ENCODE results near the gene DNPEP.
A peak's percentile ranks its signal among the peaks of the same experiment; 100 is the strongest.
"Not testable (repeated sequence)": the region's sequence is repeated elsewhere in the genome, so short reads cannot be mapped to it uniquely, and the experiment has no call there.

DNPEP gene

DNA sequence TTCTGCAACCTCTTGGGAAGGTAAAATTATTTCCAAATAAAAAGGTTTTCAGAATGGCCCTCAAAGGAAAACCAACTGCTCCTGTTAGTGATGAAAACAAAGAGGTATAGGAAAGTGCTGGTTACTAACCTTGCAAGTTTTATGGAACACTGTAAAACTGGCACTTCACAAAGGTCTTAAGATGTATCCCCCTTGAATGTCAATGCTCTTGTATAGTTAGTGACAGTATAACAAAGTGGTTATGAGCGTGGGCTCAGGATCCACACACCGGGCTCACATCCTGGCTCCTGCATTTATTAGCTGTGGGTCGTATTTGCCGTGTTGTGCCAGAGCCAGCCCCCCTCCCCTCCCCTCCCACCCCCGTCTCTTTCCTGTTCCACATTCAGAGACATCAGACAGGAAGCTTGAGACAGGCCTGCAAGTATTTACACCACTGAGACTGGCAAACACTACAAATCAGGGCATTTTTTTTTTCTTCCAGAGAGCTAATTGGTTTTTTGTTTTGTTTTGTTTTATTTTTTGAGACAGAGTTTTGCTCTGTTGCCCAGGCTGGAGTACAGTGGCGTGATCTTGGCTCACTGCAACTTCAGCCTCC, 9.2 kb upstream of the DNPEP start:
- no peak overlapping the region for H3K9ac ChIP-seq (ENCODE audit: low read depth, low read length)
- no peak overlapping the region for H3K4me3 ChIP-seq (ENCODE audit: low read length)
- no peak overlapping the region for H3K27ac ChIP-seq (ENCODE audit: low read length)

DNA sequence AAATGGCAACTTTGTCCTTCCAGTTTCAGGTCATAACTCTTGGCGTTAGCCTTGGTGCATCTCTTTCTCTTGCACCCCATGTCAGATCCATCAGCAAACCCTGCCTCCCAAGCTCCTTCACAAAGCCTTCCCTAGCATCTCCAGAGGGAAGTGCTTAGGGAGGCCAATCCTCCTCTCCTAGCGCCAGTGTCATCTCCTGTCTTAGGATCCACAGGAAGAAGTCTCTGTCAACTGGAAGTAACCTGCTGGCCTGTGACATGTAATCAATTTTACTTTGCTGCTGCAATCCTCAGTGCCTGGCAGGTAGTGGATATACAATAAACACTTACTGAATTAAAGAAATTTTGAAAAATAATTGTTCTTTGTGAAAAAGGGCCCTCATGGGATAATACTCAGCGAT, 7.9 kb upstream of the DNPEP start:
- no peaks in the 10 kb centered on the region for H3K27me3 ChIP-seq (ENCODE audit: insufficient read depth, low read length)
- no peaks in the 10 kb centered on the region for H3K9me3 ChIP-seq (ENCODE audit: insufficient read depth, low read depth, low read length)
- H3K4me1 ChIP-seq (ENCODE audit: insufficient read depth, low read length), result no peaks in the 10 kb centered on the region
- H3K27ac ChIP-seq (ENCODE audit: low read length), result no peak overlapping the region
- H3K36me3 ChIP-seq (ENCODE audit: insufficient read depth, low read depth, low read length), result no peaks in the 10 kb centered on the region
- H3K4me3 ChIP-seq (ENCODE audit: low read length), result no peak overlapping the region
- H3K9ac ChIP-seq (ENCODE audit: low read depth, low read length), result no peak overlapping the region

More for the DNA sequence above, 9.2 kb upstream of the DNPEP start:
- H3K4me1 ChIP-seq (ENCODE audit: insufficient read depth, low read length), result no peaks in the 10 kb centered on the region
- no peaks in the 10 kb centered on the region for H3K27me3 ChIP-seq (ENCODE audit: insufficient read depth, low read length)
- H3K9me3 ChIP-seq (ENCODE audit: insufficient read depth, low read depth, low read length), result no peaks in the 10 kb centered on the region
- H3K36me3 ChIP-seq (ENCODE audit: insufficient read depth, low read depth, low read length), result no peaks in the 10 kb centered on the region

DNA sequence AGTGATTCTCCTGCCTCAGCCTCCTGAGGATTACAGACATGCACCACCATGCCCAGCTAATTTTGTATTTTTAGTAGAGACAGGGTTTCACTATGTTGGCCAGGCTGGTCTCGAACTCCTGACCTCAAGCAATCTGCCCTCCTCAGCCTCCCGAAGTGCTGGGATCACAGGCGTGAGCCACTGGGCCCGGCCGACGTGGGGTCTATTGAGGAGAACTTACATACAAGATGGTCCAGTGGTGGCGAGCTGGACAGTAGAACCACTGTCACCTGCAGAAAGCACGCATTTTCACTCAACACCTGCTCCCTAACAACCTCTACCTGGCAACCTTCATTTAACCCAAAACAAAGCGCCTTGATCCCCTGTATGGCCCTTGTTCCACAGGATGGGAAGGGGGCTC, 7.3 kb upstream of the DNPEP start:
- H3K27me3 ChIP-seq (ENCODE audit: insufficient read depth, low read length); H3K4me3 ChIP-seq (ENCODE audit: low read length); H3K36me3 ChIP-seq (ENCODE audit: insufficient read depth, low read depth, low read length); H3K4me1 ChIP-seq (ENCODE audit: insufficient read depth, low read length); H3K9ac ChIP-seq (ENCODE audit: low read depth, low read length); H3K9me3 ChIP-seq (ENCODE audit: insufficient read depth, low read depth, low read length); H3K27ac ChIP-seq (ENCODE audit: low read length): not testable (repeated sequence)

DNA sequence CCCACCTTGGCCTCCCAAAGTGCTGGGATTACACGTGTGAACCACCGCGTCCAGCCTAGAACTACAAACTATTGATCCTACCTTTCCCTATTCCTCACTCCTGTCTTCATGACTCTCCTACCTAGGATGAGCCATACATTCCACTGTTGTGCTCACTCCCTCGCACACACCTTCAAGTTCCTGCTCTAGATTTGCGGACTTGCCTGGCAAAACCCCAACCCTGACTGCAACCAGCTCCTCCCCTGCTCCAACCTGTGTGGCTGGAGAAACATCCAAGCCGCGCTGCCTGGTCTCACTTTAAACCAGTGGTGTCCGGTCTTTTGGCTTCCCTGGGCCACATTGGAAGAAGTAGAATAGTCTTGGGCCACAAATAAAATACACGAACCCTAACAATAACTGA, 5.0 kb upstream of the DNPEP start:
- no peaks in the 10 kb centered on the region for H3K27me3 ChIP-seq (ENCODE audit: insufficient read depth, low read length)
- H3K9ac ChIP-seq (ENCODE audit: low read depth, low read length), result no peak overlapping the region
- H3K4me1 ChIP-seq (ENCODE audit: insufficient read depth, low read length), result no peaks in the 10 kb centered on the region
- H3K9me3 ChIP-seq (ENCODE audit: insufficient read depth, low read depth, low read length), result no peaks in the 10 kb centered on the region
- H3K27ac ChIP-seq (ENCODE audit: low read length), result no peak overlapping the region
- H3K4me3 ChIP-seq (ENCODE audit: low read length), result no peak overlapping the region
- no peaks in the 10 kb centered on the region for H3K36me3 ChIP-seq (ENCODE audit: insufficient read depth, low read depth, low read length)

DNA sequence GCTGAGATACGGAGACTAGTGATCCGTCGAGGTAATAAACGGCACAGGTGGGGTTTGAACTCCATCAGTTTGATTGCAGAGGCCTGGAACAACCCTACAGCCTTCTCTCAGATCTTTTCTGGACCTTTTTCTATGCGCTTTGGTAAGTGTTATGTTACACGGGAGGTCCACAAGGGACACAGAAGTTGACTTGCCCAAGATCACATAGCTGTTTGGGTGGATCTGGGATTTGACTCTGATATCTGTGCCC, 1.1 kb upstream of the DNPEP start:
- Histone ChIP-seq H3K4me3 (ENCODE audit: low read length) (peak overlapping the region; percentile 88), H3K9ac (ENCODE audit: low read depth, low read length) (peak overlapping the region; percentile 71), H3K27me3 (ENCODE audit: insufficient read depth, low read length) (no peaks in the 10 kb centered on the region), H3K4me1 (ENCODE audit: insufficient read depth, low read length) (no peaks in the 10 kb centered on the region), H3K27ac (ENCODE audit: low read length) (no peak overlapping the region), H3K9me3 (ENCODE audit: insufficient read depth, low read depth, low read length) (no peaks in the 10 kb centered on the region), H3K36me3 (ENCODE audit: insufficient read depth, low read depth, low read length) (peaks cover 21% of the 10 kb centered on the region)

DNA sequence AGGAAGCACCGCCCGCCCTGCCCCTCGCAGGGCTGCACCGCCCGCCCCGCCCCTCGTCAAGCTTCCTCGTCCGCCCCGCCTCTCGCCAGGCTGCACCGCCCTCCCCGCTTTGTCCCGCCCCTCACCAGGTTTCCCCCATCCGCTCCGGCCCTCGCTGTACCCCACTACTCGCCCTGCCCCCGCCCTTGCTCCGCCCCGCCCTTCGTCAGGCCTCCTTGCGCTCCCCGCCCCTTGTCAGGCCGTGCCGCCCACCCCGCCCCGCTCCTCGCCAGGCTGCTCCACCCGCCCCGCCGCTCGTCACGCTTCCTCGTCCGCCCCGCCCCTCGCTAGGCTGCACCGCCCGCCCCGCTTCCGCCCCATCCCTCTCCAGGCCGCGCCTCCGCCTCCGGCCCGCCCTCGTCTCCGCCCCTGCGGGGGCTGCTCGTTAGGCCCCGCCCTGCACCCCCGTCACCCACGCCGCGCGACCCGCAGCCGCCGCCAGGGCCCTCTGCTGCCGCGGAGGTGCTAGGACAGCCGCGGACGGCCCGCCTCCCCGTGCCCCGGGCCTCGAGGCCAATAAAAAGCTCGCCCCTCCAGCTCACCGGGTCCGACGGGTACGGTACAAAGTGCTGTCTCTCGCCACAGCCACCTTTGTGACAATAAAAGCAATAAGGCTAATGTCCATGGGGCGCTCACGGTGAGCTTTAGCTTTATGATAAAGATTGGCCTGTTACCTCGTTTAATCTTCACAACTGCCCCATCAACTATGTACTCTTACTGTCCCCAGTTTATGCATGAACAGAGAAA, 602 bp upstream of the DNPEP start:
- H3K9me3 ChIP-seq (ENCODE audit: insufficient read depth, low read depth, low read length), result no peaks in the 10 kb centered on the region
- no peak overlapping the region for H3K27ac ChIP-seq (ENCODE audit: low read length)
- H3K4me3 ChIP-seq (ENCODE audit: low read length), result peak overlapping the region; percentile 88
- no peaks in the 10 kb centered on the region for H3K4me1 ChIP-seq (ENCODE audit: insufficient read depth, low read length)
- H3K9ac ChIP-seq (ENCODE audit: low read depth, low read length), result peak overlapping the region; percentile 71
- H3K36me3 ChIP-seq (ENCODE audit: insufficient read depth, low read depth, low read length), result peaks cover 26% of the 10 kb centered on the region
- no peaks in the 10 kb centered on the region for H3K27me3 ChIP-seq (ENCODE audit: insufficient read depth, low read length)

DNA sequence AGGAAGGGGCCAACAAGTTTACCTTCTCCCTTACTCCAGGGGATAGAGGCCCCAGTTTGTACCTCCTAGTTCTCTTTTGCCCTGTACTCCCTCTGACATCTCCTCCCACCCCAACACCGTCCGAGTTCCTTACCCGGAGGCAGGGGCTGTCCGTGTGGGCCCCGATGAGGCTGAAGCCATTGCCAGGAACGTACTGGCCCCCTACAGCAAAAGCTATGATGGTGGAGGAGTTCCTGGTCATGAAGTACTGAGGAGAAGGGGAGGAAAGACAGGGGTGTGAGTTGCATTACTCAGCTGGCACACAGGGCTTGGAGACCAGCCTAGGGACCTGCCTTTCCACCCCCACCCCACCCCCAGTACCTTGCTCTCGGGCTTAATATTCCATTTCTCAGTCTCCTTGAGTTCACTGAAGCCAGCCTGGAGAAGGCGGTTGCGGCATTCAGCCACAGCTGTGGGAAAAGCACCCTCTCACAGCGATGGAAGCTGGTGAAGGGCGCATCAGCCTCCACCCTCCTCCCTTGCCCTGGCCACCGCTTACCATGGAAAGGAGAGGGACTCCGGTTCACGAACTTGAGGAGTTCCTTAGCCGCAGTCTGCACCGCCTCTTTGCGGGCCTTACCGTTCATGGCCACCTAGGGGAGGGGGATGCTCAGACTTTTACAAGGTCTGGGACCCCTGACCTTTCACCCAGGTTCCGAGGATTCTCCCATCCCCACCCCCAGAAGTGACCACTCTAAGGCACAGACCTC, 1.0 kb downstream of the DNPEP start:
- Histone ChIP-seq H3K9me3 (ENCODE audit: insufficient read depth, low read depth, low read length) (no peaks in the 10 kb centered on the region), H3K27me3 (ENCODE audit: insufficient read depth, low read length) (no peaks in the 10 kb centered on the region), H3K4me1 (ENCODE audit: insufficient read depth, low read length) (no peaks in the 10 kb centered on the region), H3K36me3 (ENCODE audit: insufficient read depth, low read depth, low read length) (peaks cover 41% of the 10 kb centered on the region), H3K9ac (ENCODE audit: low read depth, low read length) (peak overlapping the region; percentile 85; the same call in 1 of the 2 replicates), H3K4me3 (ENCODE audit: low read length) (peak overlapping the region; percentile 94), H3K27ac (ENCODE audit: low read length) (no peak overlapping the region)

DNA sequence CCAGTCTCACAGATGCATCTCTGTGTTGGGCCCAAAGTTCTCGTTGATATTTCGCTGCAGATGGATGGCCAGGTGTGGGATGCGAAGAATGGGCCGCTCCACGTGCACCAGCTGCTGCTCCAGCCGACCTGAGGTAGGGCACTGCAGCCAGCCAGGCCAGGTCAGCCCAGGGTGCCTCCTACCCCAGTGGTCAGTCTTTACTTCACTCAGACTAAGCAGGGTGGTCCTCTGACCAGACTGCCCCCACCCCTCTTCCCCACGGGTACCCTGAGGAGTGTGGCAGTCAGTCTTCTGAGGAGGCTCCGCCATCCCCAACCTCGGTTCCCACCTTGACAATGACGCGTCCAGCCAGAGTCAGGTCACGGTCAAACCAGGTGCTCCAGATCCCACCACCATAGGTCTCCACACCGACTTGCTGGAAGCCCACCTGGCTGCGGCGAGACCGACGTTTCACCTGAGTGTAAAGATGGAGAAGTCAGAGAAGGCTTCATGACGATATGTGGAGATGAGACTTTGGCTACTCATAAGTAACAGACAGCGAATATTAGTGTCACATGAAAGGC, 1.7 kb downstream of the DNPEP start:
- H3K27me3 ChIP-seq (ENCODE audit: insufficient read depth, low read length), result no peaks in the 10 kb centered on the region
- H3K4me3 ChIP-seq (ENCODE audit: low read length), result no peak overlapping the region
- no peak overlapping the region for H3K27ac ChIP-seq (ENCODE audit: low read length)
- H3K4me1 ChIP-seq (ENCODE audit: insufficient read depth, low read length), result no peaks in the 10 kb centered on the region
- H3K36me3 ChIP-seq (ENCODE audit: insufficient read depth, low read depth, low read length), result peaks cover 47% of the 10 kb centered on the region
- H3K9me3 ChIP-seq (ENCODE audit: insufficient read depth, low read depth, low read length), result no peaks in the 10 kb centered on the region
- no peak overlapping the region for H3K9ac ChIP-seq (ENCODE audit: low read depth, low read length)

DNA sequence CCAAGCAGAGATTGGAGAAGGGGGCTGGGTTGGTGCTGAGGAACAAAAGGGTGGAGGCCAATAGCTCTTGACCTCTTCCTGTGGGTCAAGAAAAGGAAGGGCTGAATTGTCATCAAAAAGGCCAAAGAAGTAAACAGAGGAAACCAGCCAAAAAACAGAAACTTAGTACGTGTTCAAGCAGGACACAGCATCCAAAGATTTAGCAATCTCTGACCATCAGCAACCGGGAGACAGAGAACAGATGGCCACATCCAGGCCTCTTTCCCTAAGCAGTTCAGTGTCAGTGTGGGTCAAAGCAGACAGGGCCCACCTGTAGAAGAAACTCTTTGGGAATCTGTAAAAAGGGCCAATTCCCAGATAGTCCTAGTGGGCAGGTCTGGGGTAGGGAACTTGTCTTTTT, 2.9 kb downstream of the DNPEP start:
- H3K9me3 ChIP-seq (ENCODE audit: insufficient read depth, low read depth, low read length), result no peaks in the 10 kb centered on the region
- no peaks in the 10 kb centered on the region for H3K4me1 ChIP-seq (ENCODE audit: insufficient read depth, low read length)
- no peaks in the 10 kb centered on the region for H3K27me3 ChIP-seq (ENCODE audit: insufficient read depth, low read length)
- peaks cover 55% of the 10 kb centered on the region for H3K36me3 ChIP-seq (ENCODE audit: insufficient read depth, low read depth, low read length)
- no peak overlapping the region for H3K9ac ChIP-seq (ENCODE audit: low read depth, low read length)
- no peak overlapping the region for H3K27ac ChIP-seq (ENCODE audit: low read length)
- H3K4me3 ChIP-seq (ENCODE audit: low read length), result no peak overlapping the region

DNA sequence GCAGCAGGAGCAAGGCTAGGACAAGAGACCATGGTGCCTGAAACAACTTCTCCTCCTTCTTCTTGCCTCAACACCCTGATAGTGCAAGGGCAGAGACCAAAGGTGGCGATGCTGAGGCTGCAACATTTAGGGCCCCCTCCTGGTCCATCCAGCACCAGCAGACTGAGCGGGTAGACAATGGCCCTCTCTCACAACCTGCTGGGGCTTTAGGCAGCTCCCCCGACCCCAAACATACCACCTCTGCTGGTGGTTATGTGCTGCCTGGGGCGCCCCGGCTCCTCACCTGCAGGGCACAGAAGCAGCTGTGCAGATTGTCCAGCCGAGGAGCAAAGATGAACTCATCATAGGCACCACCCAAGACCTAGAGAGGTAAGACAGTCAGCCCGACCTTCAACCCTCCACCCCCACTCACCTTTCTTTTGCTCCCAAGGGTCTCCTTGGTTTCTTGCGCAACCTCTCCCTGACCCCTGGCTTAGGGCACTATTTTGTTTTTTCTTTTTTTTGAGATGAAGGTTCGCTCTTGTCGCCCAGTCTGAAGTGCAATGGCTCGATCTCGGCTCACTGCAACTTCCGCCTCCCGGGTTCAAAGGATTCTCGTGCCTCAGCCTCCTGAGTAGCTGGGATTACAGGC, 3.5 kb downstream of the DNPEP start:
- no peak overlapping the region for H3K27ac ChIP-seq (ENCODE audit: low read length)
- H3K4me1 ChIP-seq (ENCODE audit: insufficient read depth, low read length), result no peaks in the 10 kb centered on the region
- H3K36me3 ChIP-seq (ENCODE audit: insufficient read depth, low read depth, low read length), result peaks cover 55% of the 10 kb centered on the region
- H3K9ac ChIP-seq (ENCODE audit: low read depth, low read length), result no peak overlapping the region
- no peak overlapping the region for H3K4me3 ChIP-seq (ENCODE audit: low read length)
- no peaks in the 10 kb centered on the region for H3K27me3 ChIP-seq (ENCODE audit: insufficient read depth, low read length)
- no peaks in the 10 kb centered on the region for H3K9me3 ChIP-seq (ENCODE audit: insufficient read depth, low read depth, low read length)

DNA sequence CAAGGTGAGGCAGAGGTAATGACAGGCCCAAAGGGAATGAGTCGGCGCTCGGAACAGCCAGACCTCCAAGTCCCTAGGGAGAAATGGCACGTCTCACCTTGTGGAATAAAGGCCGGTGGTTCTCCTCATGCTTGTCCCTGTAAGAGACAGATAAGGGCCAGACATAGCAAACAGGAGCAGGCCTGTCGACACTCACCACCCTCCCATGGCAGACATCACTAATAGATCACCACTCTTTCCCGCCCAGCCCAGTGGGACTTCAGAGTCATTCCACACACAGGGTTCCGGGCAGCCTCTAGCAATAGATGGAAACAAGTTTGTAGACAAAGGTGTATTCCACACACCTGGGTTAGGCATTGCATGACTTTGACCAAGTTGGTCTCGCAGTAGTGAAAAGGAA, 6.3 kb downstream of the DNPEP start:
- Histone ChIP-seq H3K9me3 (ENCODE audit: insufficient read depth, low read depth, low read length) (no peaks in the 10 kb centered on the region), H3K36me3 (ENCODE audit: insufficient read depth, low read depth, low read length) (peaks cover 53% of the 10 kb centered on the region), H3K27ac (ENCODE audit: low read length) (no peak overlapping the region), H3K9ac (ENCODE audit: low read depth, low read length) (no peak overlapping the region), H3K4me3 (ENCODE audit: low read length) (no peak overlapping the region), H3K4me1 (ENCODE audit: insufficient read depth, low read length) (no peaks in the 10 kb centered on the region), H3K27me3 (ENCODE audit: insufficient read depth, low read length) (no peaks in the 10 kb centered on the region)
